ENCODE results near the gene GLTPD2.
A peak's percentile ranks its signal among the peaks of the same experiment; 100 is the strongest.

Gene GLTPD2

DNA sequence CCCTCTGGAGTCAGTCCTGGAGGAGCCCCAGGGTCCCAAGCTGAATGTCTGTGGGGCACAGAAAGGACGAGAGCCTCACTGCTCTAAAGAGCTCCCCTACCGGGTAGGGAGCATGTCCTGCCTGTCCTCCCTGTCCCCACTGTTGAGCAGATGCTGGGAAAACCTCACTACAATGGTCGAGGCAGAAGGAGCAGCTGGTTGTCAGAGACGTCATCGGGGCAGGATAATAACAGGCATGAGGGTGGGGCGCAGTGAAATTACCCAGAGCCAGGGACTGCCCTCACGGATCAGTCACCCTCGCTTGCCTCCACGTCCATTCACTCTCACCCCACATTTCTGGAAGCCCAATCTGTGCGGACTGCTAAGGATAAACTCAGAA lies 16.5 kb upstream of the GLTPD2 start:
- DNase-seq = peak in 1 of 3 experiments; percentile 34

DNA sequence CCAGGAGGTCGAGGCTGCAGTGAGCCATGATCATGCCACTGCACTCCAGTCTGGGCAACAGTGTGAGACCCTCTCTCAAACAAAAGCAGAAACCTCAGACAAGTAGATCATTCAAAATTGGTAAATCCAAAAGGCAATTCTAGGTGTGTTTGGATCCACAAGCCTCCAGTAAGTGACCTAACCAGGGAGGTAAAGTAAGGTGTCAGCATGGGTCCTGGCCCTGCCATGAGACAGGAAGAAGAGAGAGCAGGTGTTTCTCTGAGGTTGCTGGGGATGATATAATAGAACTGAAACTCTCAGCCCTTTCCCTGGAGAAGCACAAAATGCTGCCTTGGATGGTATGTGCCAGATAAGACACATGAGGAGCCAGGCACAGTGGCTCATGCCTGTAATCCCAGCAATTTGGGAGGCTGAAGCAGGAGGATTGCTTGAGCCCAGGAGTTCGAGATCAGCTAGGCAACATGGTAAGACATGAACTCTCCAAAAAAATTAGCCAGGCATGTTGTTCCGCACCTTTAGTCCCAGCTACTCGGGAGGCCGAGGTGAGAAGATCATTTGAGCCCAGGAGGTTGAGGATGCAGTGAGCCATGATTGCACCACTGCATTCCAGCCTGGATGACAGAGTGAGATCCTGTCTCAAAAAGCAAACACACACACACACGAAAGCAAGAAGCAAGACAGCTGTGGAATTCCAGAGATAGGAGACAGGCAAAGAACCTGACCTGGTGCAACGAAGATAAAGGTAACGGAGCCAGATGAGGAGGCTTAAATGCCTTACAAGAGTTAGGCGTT lies 10.6 kb upstream of the GLTPD2 start:
- DNase-seq = peak in 1 of 3 experiments; percentile 1

DNA sequence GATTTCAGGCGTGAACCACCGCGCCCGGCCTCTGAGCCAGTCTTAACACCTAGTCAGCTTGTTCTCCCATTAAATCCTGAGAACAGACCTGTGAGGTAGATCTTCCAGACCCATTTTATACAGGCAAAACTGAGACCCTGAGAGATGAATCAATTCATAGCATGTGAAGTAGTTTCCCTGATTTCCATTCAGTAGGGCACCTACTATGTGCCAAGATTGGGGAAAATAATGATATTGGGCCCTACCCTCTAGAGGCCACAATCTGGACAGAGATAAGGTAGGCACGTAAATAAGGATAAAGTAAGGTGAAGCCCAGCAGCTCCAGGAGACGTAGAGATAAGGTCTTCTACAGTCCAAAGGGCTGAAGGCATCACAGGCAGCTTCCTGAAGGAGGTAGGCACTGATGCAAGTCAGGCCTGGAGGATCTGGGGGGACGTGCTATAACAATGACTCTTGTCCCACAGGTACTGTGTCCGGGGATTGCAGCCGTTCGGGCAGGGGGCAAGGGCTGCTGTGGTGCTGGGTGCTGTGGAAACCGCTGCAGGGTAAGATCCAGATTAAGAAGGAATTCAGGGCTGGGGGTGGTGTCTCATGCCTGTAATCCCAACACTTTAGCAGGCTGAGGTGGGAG lies 8.3 kb upstream of the GLTPD2 start:
- DNase-seq = no peak

DNA sequence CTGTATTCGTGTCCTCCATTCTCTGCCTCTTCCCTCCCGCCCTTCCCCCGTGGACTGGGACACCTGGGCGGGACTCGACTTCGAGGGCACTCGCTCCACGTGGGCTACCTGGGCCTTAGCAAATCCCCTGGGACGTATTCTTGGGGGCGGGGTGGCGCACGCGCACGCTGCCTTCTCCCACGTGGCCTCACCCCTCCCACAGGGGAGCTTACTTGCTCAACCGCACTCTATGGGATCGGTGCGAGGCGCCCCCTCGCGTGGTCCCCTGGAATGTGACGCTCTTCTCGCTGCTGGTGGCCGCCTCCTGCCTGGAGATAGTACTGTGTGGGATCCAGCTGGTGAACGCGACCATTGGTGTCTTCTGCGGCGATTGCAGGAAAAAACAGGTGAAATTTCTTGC lies 6.1 kb upstream of the GLTPD2 start:
- DNase-seq = no peak

DNA sequence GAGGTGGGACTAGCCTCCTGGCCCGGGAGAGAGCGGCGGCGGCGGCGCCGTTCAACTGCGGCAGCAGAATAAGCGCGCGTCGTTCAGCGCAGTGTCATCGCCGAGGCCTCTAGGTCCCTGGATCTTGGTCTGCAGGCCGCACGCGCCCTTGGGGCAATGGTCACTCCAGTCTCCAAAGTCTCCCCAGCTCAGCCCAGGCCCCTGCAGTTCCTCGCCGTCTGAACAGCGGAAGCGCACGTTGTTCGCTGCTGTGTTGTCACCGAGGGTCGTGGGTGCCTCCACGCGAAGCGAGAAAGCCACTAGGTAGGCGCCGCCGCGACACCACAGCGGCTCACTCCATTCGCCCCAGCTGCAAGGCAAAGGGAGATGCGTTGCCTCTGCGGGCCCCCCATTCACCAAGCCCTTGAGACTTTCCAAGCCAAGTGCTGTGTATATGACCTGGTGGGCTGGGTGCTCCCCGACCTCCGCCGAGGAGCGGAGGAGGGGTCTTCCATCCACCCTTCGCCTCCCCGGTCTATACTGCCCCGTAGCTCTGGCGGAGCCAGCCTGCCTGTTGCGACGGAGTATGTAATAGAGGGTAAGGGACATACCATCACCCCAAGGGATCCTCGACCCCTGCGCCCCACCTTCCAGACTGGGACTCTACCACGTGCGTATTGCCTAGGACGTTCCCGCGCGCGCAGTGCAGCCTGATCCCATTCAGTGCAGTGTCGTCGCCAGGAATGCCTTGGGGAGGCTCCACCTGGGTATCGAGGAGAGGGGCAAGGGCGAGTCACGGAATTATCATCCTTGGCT lies 3.3 kb upstream of the GLTPD2 start:
- no peak for DNase-seq

DNA sequence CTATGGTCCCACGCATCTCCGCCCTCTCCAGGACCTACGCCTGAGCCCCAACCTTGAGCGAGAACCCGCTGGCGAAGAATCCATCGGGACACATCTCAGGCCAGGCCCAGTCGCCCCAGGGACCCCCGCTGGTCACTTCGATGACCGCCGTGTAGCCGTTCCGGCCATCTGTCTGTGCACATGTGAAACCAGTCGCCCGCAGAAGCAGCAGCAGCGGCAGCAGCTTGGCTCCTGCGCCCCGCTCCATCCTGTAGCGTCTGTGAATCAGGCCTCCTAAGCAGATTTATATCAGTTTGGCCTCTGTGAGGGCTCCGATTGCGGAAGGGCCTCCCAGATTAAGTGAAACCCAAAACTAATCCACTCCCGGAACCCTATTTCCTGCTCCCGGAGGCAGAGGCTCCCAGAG lies 2.7 kb upstream of the GLTPD2 start, which contains the start of gene VMO1:
TSS of gene VMO1 (minus strand) at position 259 of the 406 bp plus-strand sequence. CDS start at position 247, 12 bp downstream.
- DNase-seq = no peak

DNA sequence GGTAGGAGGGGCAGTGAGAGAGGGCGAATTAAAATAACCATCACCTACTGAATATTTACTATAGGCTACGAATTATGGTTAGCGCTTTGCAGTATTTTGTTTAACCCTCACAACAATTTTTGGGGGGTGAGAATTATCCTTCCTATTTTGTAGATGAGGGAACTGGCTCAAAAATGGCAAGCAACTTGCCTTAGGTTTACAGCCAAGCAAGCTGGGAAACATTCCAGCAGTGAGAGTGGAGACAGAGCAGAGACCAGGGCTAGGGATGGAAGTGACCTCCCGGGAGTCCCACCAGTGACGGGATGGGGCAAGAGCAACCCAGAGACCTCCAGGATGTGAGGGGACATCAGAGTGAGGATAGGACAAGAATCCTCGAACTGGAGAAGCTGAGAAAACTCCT lies 2.2 kb upstream of the GLTPD2 start:
- no peak for DNase-seq

DNA sequence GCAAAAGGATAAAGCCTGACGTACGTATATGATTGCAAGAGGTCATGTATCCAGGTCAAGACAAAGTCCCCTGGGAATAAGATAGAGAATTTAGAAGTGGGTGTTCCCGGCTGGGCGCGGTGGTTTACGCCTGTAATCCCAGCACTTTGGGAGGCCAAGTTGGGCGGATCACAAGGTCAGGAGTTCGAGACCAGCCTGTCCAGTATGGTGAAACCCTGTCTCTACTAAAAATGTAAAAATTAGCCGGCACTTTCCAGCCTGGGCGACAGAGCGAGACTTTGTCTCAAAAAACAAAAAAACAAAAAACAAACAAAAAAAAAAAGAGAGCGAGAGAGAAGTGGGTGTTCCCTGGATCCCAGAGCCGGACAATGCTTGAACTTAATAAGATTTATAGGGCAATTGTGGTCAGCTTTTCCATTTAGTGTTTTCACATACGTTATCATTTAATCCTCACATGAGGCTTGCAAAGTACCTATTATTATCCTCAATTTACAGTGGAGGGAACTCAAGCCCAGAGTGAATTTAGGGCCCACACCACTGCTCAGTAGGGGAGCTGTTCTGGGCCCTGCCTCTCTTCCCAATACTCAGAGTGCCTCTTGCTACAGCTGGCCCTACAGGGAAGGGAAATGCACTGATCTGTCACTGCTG lies 481 bp upstream of the GLTPD2 start:
- DNase-seq = no peak

DNA sequence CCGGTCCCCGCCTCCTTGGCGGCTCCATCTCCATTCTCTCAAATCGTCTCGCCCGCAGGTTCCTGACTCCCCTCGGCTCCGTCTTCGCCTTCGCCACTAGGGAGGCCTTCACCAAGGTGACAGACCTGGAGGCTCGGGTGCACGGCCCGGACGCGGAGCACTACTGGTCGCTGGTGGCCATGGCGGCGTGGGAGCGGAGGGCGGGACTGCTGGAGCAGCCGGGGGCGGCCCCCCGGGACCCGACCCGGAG lies 862 bp downstream of the GLTPD2 start:
- no peak for DNase-seq

DNA sequence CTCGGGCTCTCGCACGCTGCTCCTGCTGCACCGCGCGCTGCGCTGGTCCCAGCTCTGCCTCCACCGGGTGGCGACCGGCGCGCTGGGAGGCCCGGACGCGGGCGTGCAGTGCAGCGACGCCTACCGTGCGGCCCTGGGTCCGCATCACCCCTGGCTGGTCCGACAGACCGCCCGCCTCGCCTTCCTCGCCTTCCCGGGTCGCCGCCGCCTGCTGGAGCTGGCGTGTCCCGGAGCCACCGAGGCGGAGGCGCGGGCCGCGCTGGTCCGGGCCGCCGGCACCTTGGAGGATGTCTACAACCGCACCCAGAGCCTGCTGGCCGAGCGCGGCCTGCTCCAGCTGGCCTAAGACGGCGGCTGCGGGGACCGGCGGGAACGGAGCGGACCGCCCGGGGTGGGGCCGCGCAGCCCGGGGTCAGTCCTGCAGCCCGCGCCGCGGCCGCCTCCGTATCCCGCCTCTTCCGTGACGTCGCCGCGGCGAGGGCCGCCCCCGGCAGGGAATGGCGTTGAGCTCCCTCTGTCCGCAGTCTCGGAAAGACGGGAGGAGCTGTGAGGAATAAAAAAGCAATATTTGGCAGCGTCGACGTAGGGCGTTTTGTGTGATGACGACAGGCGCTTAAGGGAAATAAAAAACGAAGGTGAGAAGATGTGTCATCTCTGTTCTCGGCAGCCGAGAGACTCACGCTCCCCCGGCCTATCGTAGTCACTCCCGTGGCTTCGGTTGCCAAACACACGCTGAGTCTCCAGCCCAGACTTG lies 1.4 kb downstream of the GLTPD2 start:
- DNase-seq = peak; percentile 74 to 86 (median 84)

DNA sequence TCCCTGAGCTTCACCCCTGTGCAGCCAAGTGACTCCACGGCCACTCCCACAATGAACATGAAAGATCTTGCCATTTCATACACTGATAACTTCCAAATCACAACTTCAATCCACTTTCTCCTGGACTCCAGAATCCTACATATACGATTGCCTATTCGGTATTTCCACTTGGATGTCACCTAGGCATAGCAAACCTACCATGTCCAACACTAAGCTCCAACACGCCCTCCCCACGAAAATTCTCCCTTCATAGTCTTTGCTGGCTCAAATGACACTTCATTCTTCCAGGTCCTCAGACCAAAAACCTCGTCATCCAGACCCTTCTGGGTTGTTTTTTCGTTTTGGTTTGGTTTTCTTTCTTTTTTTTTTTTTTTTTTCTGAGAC lies 1.9 kb downstream of the GLTPD2 start:
- no peak for DNase-seq

DNA sequence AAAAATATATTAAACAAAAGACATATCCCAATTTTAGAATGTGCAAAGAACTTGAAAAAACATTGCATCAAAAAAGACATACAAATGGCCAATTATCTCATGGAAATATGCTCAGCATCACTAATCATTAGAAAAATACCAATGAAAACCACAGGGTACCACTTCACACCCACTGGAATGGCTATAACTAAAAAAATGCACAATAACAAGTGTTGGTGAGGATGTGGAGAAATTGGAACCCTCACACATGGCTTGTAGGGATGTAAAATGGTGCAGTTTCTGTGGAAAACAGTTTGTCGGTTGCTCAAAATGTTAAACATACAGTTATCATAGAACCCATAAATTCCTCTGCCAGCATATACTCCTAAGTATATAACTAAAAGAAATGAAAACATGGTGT lies 6.4 kb downstream of the GLTPD2 start:
- no peak for DNase-seq

DNA sequence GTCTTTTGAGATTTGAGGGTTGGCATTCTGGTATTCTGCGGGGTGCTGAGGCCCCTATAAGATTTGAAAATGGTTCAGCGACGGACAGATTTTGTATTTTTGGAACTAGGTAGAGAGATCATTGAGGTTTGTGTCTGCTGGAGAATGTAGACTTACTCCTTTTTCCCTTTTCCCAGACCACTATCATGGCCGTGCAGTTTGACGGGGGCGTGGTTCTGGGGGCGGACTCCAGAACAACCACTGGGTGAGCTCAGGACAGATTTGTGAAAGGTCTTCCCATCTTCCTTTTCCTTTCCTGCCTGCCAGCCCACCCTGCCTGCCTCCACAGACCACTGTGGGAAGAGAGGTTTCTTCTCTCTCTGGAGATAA lies 7.8 kb downstream of the GLTPD2 start:
- DNase-seq = peak in 1 of 3 experiments; percentile 5

DNA sequence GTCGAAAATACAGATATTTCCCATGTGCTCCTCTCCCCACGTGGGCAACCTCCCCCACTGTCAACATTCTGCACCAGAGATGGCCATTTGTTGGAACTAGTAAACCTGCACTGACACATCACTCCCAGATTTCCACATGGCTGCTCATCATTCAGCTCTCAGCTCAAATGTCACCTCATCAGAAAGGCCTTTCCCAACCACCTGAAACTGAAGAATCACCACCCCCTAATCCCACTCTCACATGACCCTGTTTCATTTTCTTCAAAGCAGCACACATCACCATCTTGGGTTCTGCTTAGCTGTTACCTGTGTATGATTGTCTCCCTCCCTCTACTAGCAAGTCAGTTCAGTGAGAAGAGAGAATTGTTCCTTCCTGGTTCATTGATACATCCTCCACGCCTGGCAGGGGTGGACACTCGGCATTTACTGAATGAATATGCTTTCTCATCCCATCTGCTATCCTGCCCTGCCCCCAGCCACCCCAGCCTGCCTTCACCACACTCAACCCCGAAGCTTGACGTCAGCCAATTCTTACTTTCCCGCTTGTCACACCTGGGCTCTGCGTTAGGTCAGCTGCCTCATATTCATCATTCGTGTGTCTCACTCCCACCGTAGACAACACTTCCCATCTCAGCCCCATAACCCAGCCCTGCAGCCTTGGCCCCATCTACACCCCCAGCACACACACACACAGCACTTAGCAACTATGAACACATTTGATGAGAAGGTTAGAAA lies 11.9 kb downstream of the GLTPD2 start:
- no peak for DNase-seq

DNA sequence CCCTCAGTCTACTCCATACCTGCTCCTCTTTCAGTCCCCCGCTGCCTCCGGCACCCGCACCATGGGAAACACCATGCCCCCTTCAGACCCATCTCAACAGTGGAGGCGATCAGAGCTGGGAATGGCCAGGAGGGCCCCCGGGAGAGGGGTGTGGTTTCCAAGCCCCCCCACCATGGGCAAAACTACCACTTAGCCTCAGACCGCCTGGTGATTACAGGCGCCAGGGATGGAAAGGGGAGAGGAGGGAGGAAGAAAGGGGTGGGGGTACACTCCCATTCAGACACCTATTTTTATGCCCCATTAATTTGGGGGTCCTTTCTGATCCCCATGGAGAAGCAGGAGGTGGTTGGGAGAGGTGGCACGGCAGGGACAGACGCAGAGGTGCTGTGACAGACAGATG lies 13.5 kb downstream of the GLTPD2 start, which contains the start of gene C17orf114:
TSS of gene C17orf114 (minus strand) at position 101 of the 400 bp plus-strand sequence.
- DNase-seq = no peak

DNA sequence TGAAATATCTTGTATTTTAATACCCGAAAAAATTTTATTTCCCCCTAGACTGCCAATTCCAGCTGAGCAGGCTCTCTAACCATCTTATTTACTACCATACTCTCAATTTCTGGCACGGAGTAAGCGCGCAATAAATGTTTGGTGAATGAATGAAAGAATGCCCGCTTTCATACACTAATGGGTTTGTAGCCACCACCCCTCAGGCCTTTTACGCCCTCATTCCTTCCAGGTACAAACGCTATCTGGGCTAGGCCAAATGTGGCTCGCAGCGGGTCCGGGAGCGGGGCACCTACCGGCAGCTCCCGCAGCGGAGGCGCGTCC lies 17.7 kb downstream of the GLTPD2 start:
- peak in 1 of 3 experiments; percentile 36 for DNase-seq

DNA sequence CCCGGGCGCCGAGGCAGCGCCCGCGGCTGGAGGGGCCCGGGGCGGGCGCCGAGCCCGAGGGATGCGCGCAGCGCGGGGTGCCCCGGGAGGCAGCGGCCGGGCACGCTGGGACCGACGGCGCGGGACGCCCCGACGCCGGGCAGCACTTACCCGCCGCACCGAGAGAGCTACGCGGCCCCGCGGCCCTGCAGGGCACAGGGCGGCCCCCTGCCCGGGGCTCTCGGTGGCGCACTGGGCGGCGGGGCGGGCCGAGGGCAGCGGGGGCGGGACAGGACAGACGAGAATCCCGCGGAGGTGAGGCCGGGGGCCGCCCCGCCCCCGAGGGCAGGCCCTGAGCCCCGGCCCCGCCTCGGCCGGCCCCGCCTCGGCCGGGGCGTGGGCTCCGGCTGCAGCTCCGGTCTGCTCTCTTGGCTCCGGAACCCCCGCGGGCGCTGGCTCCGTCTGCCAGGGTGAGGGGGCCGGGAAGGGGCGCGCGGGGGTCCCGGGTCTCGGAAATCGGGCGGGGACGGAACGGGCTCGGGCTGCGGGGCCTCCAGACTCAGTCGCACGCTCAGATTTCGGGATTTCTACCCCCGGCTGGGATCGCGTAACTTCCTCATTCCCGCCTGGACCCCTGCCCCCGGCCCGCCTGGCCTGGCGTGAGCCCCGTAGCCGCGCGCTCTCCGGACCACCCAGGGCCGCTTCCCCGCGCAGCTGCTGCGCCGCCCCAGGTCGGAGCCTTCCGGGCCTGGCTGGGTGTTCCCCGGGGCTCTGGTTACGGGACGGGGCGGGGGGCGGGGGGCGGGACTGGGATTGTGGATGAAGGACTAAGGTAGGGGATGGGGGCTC lies 18.2 kb downstream of the GLTPD2 start, which contains the start of gene PLD2:
TSS of gene PLD2 (plus strand) at position 376 of the 828 bp plus-strand sequence. CDS start 621 bp downstream, outside the sequence.
- DNase-seq = peak; percentile 67 to 78 (median 69)

DNA sequence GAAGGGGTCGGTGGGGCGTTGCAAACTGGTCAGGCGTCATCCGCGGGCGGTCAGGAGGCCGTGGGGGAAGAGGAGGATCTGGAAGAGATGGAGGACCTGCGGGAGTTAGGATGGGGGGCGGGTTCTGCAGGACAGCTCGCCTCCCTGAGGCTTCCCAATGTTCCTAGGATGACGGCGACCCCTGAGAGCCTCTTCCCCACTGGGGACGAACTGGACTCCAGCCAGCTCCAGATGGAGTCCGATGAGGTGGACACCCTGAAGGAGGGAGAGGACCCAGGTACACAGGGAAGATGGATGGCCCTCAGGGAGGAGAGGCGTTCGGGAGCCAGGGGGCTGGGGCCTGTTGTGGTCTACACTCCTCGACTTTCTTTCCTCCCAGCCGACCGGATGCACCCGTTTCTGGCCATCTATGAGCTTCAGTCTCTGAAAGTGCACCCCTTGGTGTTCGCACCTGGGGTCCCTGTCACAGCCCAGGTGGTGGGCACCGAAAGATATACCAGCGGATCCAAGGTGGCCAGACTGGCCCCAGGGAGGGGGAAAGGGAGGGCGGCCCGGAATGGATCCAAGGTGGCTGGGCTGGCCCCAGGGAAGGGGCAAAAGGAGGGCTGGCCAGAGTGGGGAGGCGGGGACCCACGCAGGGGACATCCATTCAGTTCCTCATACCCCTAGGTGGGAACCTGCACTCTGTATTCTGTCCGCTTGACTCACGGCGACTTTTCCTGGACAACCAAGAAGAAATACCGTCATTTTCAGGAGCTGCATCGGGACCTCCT lies 19.0 kb downstream of the GLTPD2 start:
- DNase-seq = no peak

DNA sequence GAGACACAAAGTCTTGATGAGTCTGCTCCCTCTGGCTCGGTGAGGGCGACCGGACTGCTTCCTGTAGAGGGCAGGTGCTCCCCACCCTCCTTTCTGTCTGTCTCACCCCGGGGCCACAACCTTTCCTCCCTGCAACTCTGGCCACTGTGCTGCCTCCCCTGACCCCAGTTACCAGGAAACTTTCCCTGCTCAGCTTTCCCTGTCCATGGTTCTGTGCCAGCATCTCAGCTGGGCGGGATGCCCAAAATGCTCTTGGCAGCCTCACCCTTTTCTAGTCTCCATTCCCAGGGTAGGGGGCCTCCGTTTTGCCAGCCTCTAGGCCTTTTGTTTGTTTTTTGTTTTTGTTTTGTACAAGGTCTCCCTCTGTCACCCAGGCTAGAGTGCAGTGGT lies 19.6 kb downstream of the GLTPD2 start:
- no peak for DNase-seq

DNA sequence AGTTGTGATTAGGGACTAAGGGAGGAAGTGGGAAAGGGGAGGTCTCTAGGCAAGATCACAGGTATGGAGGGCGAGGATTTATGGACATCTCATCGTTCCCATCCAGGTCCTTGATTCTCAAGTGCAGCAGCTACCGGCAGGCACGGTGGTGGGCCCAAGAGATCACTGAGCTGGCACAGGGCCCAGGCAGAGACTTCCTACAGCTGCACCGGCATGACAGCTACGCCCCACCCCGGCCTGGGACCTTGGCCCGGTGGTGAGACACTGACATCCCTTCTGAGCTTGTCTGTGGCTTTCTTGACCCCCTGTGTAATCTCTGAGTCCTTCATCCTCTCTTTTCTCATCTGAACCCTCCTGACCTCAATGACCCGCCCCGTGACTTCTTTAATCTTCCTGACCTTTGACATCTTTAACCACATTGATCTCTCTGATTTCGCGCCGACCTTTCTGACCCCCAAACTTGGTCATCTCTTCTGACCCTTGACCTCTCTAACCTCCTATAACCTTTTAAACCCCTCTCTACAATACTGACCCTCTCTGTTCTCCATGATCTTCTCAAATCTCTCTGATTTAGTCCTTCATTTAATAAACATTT lies 22.0 kb downstream of the GLTPD2 start:
- no peak for DNase-seq
